Activated naive CD8-positive, alpha-beta T cell treated with anti-CD3 and anti-CD28 coated beads, Interleukin-2, amount 10 ng/mL, durations not matched to agents 7 days and 5 days (primary cell): ENCODE measurements around the gene WDR7. TPM values are rescaled to one million over a fixed set of nuclear protein-coding genes. Genes with fewer than 3 reads are reported as not detected.

Experiments
- ATAC-seq: fragments of 150-1000 bp; cut with Tn5 transposase; one replicate; pipeline ENCODE4 v1.10.0; 2021; ENCODE audit warnings: low read depth, moderate library complexity
- POLR2A ChIA-PET: fragments of 350-600 bp; sonication (Branson Sonifier 250); formaldehyde crosslinking; loops from one replicate; lab custom pipeline; 2021; ENCODE audit warnings: antibody characterized with exemption; lab: Charles Lee
- DNase-seq: peaks from one replicate; pipeline ENCODE4 v3.0.0; 2021
- H3K27ac Mint-ChIP-seq: one replicate; pipeline ENCODE4 v1.8.0; 2022; ENCODE audit warnings: mild to moderate bottlenecking, mixed read lengths
- H3K27me3 Mint-ChIP-seq: one replicate; pipeline ENCODE4 v1.8.0; 2022; ENCODE audit warnings: mild to moderate bottlenecking, moderate library complexity, mixed read lengths
- H3K36me3 Mint-ChIP-seq: one replicate; pipeline ENCODE4 v1.8.0; 2021; ENCODE audit warnings: mild to moderate bottlenecking, mixed read lengths
- H3K4me1 Mint-ChIP-seq: one replicate; pipeline ENCODE4 v1.8.0; 2021; ENCODE audit warnings: mixed read lengths
- H3K4me3 Mint-ChIP-seq: one replicate; pipeline ENCODE4 v1.8.0; 2022; ENCODE audit warnings: mild to moderate bottlenecking, moderate library complexity, mixed read lengths
- H3K9me3 Mint-ChIP-seq: one replicate; pipeline ENCODE4 v1.8.0; 2021; ENCODE audit warnings: mixed read lengths
- total RNA-seq, 2 experiments: library from RNA; stranded (reverse); gene quantifications; one replicate each; pipeline ENCODE4 v1.2.3, GENCODE V29; 2021

WDR7 gene
- total RNA-seq, 2 experiments from 2014 or later = 42.8 to 43.1 TPM

DNA sequence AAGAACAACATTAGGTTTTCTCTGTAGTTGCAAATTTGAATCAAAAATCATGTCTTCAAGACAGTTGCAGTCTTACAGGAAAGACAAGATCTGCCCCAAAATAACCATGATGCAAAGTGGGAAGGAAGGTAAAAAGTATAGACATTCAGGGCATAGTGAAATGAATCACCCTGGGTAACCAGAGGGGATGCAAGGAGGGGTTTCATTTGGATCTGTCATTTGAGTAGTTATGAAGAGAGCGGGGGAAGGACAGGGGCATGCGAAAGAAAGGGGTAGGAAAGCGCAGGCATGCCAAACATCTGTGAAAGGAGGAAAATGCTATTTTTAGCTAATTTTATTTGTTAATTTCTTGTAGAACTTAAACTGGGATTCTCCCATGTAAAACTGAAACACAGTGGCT, 276.6 kb downstream of the WDR7 start:
- ATAC-seq = no peak
- no peak overlapping the region for H3K4me3 Mint-ChIP-seq
- POLR2A ChIA-PET = no interaction called here

DNA sequence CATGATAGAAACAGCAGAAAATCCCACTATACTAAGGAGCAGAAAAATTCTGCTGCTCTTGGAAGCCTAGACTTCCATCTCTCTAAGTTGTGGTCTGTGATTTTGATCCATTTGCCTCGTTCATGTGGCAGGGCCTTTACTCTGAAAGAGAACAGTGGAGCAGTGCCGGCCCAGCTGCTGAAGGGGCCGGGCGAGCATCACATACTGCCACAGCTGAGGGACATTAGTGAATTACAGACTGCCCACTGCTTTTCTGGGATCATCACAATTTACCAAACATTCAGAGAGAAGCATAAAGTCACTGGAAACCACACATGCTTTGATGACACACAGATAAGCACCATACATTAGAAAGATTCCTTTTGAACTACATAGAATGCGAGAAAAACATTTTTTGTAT, 278.7 kb downstream of the WDR7 start:
- Mint-ChIP-seq H3K36me3 (peaks cover 8% of the 10 kb centered on the region), H3K9me3 (no peaks in the 10 kb centered on the region), H3K4me3 (no peak overlapping the region), H3K27ac (no peak overlapping the region), H3K27me3 (no peaks in the 10 kb centered on the region), H3K4me1 (no peaks in the 10 kb centered on the region)
- POLR2A ChIA-PET = no interaction called here
- ATAC-seq (no peak), DNase-seq (no peak)

More for the DNA sequence above, 276.6 kb downstream of the WDR7 start:
- no peak for DNase-seq
- H3K27me3 Mint-ChIP-seq = no peaks in the 10 kb centered on the region
- no peaks in the 10 kb centered on the region for H3K9me3 Mint-ChIP-seq
- H3K4me1 Mint-ChIP-seq = no peaks in the 10 kb centered on the region
- peaks cover 8% of the 10 kb centered on the region for H3K36me3 Mint-ChIP-seq
- no peak overlapping the region for H3K27ac Mint-ChIP-seq

GRCh38 chr18:56933472-56933871, 282.3 kb downstream of the WDR7 start:
- POLR2A ChIA-PET = no interaction called here
- H3K36me3 Mint-ChIP-seq = peaks cover 7% of the 10 kb centered on the region
- H3K4me1 Mint-ChIP-seq = no peaks in the 10 kb centered on the region
- H3K4me3 Mint-ChIP-seq = no peak overlapping the region
- H3K27me3 Mint-ChIP-seq = no peaks in the 10 kb centered on the region
- no peak overlapping the region for H3K27ac Mint-ChIP-seq
- no peaks in the 10 kb centered on the region for H3K9me3 Mint-ChIP-seq
- ATAC-seq (no peak), DNase-seq (no peak)

GRCh38 chr18:56934131-56934530, 283.0 kb downstream of the WDR7 start:
- no peak overlapping the region for H3K4me3 Mint-ChIP-seq
- H3K27ac Mint-ChIP-seq = no peak overlapping the region
- no peaks in the 10 kb centered on the region for H3K27me3 Mint-ChIP-seq
- POLR2A ChIA-PET = no interaction called here
- no peaks in the 10 kb centered on the region for H3K4me1 Mint-ChIP-seq
- no peak for DNase-seq
- H3K9me3 Mint-ChIP-seq = no peaks in the 10 kb centered on the region
- ATAC-seq = no peak
- peaks cover 8% of the 10 kb centered on the region for H3K36me3 Mint-ChIP-seq

GRCh38 chr18:56934906-56935305, 283.7 kb downstream of the WDR7 start:
- Mint-ChIP-seq H3K27ac (no peak overlapping the region), H3K4me1 (no peaks in the 10 kb centered on the region), H3K9me3 (no peaks in the 10 kb centered on the region), H3K27me3 (no peaks in the 10 kb centered on the region), H3K36me3 (peaks cover 7% of the 10 kb centered on the region), H3K4me3 (no peak overlapping the region)
- DNase-seq (no peak), ATAC-seq (no peak)
- POLR2A ChIA-PET = no interaction called here

GRCh38 chr18:56935434-56936040, 284.4 kb downstream of the WDR7 start:
- POLR2A ChIA-PET = no interaction called here
- no peak for DNase-seq
- Mint-ChIP-seq H3K4me1 (no peaks in the 10 kb centered on the region), H3K4me3 (no peak overlapping the region), H3K27ac (no peak overlapping the region), H3K9me3 (no peaks in the 10 kb centered on the region), H3K27me3 (no peaks in the 10 kb centered on the region), H3K36me3 (peaks cover 5% of the 10 kb centered on the region)
- no peak for ATAC-seq

- Mint-ChIP-seq H3K27ac (no peak overlapping the region), H3K36me3 (peaks cover 5% of the 10 kb centered on the region), H3K27me3 (no peaks in the 10 kb centered on the region), H3K4me3 (no peak overlapping the region), H3K9me3 (no peaks in the 10 kb centered on the region), H3K4me1 (no peaks in the 10 kb centered on the region)
- DNase-seq (no peak), ATAC-seq (no peak)
- POLR2A ChIA-PET = no interaction called here
Observed at GRCh38 chr18:56936457-56936856, 285.3 kb downstream of the WDR7 start.

DNA sequence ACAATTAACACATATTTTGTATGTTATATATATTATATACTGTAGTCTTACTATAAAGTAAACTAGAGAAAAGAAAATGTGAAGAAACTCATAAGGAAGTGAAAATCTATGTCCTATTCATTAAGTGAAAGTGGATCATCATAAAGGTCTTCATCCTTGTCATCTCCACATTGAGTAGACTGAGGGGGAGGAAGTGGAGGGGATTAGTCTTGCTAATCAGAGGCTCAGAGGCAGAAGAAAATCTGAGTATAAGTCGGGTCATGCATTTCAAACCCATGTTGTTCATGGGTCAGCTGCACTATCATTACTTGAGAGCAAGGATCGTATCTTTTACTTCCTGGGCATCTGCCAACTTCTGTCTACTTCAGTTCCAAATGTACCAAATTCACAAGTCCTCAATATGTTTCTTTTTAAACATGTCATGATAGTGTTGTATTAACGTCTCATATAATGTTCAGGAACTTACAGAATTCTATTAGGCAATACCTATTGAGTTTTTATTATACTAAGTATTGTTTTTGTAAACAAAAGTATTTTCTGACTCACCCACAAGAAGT, 286.8 kb downstream of the WDR7 start:
- POLR2A ChIA-PET = no interaction called here
- H3K27me3 Mint-ChIP-seq = no peaks in the 10 kb centered on the region
- no peak overlapping the region for H3K27ac Mint-ChIP-seq
- H3K9me3 Mint-ChIP-seq = no peaks in the 10 kb centered on the region
- H3K4me1 Mint-ChIP-seq = no peaks in the 10 kb centered on the region
- ATAC-seq = no peak
- no peak overlapping the region for H3K4me3 Mint-ChIP-seq
- H3K36me3 Mint-ChIP-seq = peaks cover 5% of the 10 kb centered on the region
- no peak for DNase-seq

DNA sequence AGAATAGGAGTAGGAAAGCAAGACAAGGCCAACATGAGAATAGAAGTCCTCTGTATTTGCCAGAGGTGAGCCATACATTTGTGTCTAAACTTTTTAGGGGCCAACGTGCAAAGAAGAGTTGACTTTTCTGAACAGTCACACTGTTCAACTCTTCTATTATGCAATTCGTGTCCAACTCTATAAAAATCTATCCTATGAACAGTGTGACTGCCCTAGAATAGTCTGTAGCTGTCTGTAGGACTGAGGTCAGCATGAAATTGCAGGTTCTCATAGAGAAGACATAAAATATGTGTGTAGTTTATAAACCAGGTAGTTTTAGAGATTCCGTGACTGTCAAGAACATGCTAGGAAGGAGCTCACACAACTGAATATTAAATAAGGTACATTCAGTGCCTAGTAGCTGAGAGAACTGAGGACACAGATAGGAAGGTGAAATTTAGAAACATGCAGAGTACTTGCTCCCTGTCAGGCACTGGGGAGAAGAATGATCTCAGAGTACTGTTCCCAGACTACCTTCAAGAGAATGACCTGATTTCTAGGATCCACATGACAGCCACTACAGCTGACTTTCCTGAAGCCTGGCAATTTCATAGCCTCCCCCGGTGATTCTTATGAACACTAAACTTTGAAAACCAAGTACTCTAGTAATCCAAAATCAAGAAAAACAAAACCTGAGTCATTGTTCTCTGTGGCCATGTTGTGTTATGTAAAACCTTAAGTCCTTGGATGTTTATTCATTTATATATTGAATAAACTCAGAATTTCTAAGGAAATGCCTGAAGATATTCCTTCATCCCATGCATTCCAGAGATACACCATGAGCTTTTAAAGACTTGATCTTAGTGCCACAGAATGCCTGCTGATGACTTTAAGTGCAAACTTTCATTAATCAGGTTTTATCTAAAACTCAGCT, 294.3 kb downstream of the WDR7 start:
- POLR2A ChIA-PET = no interaction called here
- H3K36me3 Mint-ChIP-seq = peaks cover 8% of the 10 kb centered on the region

GRCh38 chr18:56947236-56947635, 296.1 kb downstream of the WDR7 start:
- no peak overlapping the region for H3K4me3 Mint-ChIP-seq
- no peaks in the 10 kb centered on the region for H3K4me1 Mint-ChIP-seq
- no peaks in the 10 kb centered on the region for H3K9me3 Mint-ChIP-seq
- no peak for ATAC-seq
- H3K27me3 Mint-ChIP-seq = no peaks in the 10 kb centered on the region
- DNase-seq = no peak
- POLR2A ChIA-PET = no interaction called here
- peaks cover 12% of the 10 kb centered on the region for H3K36me3 Mint-ChIP-seq
- no peak overlapping the region for H3K27ac Mint-ChIP-seq

More for the DNA sequence above, 294.3 kb downstream of the WDR7 start:
- no peak for DNase-seq
- H3K4me3 Mint-ChIP-seq = no peak overlapping the region
- no peaks in the 10 kb centered on the region for H3K4me1 Mint-ChIP-seq
- H3K27me3 Mint-ChIP-seq = no peaks in the 10 kb centered on the region
- H3K9me3 Mint-ChIP-seq = no peaks in the 10 kb centered on the region
- H3K27ac Mint-ChIP-seq = no peak overlapping the region
- ATAC-seq = no peak

- Mint-ChIP-seq H3K27me3 (no peaks in the 10 kb centered on the region), H3K27ac (no peak overlapping the region), H3K4me1 (no peaks in the 10 kb centered on the region), H3K36me3 (peaks cover 11% of the 10 kb centered on the region), H3K4me3 (no peak overlapping the region), H3K9me3 (no peaks in the 10 kb centered on the region)
- DNase-seq (no peak), ATAC-seq (no peak)
- POLR2A ChIA-PET = no interaction called here
Observed at GRCh38 chr18:56952026-56952425, 300.9 kb downstream of the WDR7 start.

GRCh38 chr18:56953428-56954198, 302.5 kb downstream of the WDR7 start:
- Mint-ChIP-seq H3K27me3 (no peaks in the 10 kb centered on the region), H3K4me3 (no peak overlapping the region), H3K27ac (no peak overlapping the region), H3K9me3 (no peaks in the 10 kb centered on the region), H3K4me1 (no peaks in the 10 kb centered on the region), H3K36me3 (peaks cover 10% of the 10 kb centered on the region)
- POLR2A ChIA-PET = no interaction called here
- no peak for ATAC-seq
- DNase-seq = no peak

DNA sequence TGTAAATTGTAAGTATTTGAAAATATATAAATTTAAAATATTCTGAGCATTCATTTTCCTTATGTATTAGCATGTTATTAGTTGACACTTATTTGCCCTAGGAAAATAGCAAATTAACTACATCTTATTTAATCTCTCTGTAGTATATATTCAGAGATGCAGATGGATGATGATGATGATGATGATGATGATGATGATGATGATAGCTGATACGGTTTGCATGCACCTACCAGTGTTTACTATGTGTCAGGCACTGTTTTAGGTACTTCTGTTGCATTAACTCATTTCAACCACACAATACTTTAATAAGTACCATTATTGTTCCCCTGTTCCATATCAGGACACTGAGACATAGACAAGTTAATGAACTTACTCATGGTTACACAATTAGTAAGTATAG, 304.3 kb downstream of the WDR7 start:
- H3K27ac Mint-ChIP-seq = no peak overlapping the region
- no peaks in the 10 kb centered on the region for H3K4me1 Mint-ChIP-seq
- H3K4me3 Mint-ChIP-seq = no peak overlapping the region
- ATAC-seq = no peak
- H3K9me3 Mint-ChIP-seq = no peaks in the 10 kb centered on the region
- POLR2A ChIA-PET = no interaction called here
- H3K36me3 Mint-ChIP-seq = peaks cover 5% of the 10 kb centered on the region
- H3K27me3 Mint-ChIP-seq = no peaks in the 10 kb centered on the region
- no peak for DNase-seq
